ENCODE measurements around the gene HEATR1.

HEATR1 gene, protein sequence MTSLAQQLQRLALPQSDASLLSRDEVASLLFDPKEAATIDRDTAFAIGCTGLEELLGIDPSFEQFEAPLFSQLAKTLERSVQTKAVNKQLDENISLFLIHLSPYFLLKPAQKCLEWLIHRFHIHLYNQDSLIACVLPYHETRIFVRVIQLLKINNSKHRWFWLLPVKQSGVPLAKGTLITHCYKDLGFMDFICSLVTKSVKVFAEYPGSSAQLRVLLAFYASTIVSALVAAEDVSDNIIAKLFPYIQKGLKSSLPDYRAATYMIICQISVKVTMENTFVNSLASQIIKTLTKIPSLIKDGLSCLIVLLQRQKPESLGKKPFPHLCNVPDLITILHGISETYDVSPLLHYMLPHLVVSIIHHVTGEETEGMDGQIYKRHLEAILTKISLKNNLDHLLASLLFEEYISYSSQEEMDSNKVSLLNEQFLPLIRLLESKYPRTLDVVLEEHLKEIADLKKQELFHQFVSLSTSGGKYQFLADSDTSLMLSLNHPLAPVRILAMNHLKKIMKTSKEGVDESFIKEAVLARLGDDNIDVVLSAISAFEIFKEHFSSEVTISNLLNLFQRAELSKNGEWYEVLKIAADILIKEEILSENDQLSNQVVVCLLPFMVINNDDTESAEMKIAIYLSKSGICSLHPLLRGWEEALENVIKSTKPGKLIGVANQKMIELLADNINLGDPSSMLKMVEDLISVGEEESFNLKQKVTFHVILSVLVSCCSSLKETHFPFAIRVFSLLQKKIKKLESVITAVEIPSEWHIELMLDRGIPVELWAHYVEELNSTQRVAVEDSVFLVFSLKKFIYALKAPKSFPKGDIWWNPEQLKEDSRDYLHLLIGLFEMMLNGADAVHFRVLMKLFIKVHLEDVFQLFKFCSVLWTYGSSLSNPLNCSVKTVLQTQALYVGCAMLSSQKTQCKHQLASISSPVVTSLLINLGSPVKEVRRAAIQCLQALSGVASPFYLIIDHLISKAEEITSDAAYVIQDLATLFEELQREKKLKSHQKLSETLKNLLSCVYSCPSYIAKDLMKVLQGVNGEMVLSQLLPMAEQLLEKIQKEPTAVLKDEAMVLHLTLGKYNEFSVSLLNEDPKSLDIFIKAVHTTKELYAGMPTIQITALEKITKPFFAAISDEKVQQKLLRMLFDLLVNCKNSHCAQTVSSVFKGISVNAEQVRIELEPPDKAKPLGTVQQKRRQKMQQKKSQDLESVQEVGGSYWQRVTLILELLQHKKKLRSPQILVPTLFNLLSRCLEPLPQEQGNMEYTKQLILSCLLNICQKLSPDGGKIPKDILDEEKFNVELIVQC (N-terminal part only)

GRCh38 chr1:236603991-236604904 lies at the start of gene HEATR1:
TSS of gene HEATR1 (minus strand) at chr1:236604516. CDS start at chr1:236604095, 421 bp downstream.
- peak within 1 kb of the TSS; percentile 78 for H3K4me3 ChIP-seq (ENCODE audit: low read depth, low read length)
- H3K27me3 ChIP-seq (ENCODE audit: control insufficient read depth, insufficient read depth, low read length) = no peaks in the 10 kb centered on the region
- H3K9ac ChIP-seq (ENCODE audit: low read depth, low read length) = peak within 1 kb of the TSS; percentile 70
- H3K36me3 ChIP-seq (ENCODE audit: control insufficient read depth, insufficient read depth, low read length) = no peaks in the 10 kb centered on the region
- no peaks in the 10 kb centered on the region for H3K9me3 ChIP-seq (ENCODE audit: control insufficient read depth, insufficient read depth, low read length)
- no peaks in the 10 kb centered on the region for H3K4me1 ChIP-seq (ENCODE audit: control insufficient read depth, insufficient read depth, low read length)

DNA sequence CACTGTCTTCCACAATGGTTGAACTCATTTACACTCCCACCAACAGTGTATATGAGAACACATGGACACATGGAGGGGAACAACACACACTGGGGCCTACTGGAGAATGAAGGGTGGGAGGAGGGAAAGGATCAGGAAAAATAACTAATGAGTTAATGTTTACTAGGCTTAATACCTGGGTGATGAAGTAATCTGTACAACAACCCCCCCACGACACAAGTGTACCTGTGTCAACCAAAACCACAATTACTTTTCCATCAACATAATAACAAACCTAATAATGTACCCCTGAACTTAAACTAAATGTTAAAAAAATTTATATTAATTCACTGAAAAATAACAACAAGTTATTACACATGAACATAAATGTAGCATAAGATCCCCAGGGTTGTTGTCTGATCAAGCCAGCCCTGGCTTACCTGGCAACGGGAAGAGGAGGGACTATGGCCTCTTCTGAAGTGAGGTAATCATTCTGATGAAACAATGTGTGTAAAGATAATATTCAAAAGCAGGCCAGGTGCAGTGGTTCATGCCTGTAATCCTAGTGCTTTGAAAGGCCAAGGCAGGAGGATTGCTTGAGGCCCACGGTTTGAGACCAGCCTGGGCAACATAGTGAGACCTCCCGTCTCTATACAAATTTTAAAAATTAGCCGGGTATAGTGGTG lies 40.8 kb upstream of the HEATR1 start:
- no peak overlapping the region for H3K9ac ChIP-seq (ENCODE audit: low read depth, low read length)
- H3K4me3 ChIP-seq (ENCODE audit: low read depth, low read length) = no peak overlapping the region
- H3K27me3 ChIP-seq (ENCODE audit: control insufficient read depth, insufficient read depth, low read length) = no peaks in the 10 kb centered on the region
- H3K9me3 ChIP-seq (ENCODE audit: control insufficient read depth, insufficient read depth, low read length) = no peaks in the 10 kb centered on the region
- H3K36me3 ChIP-seq (ENCODE audit: control insufficient read depth, insufficient read depth, low read length) = no peaks in the 10 kb centered on the region
- no peaks in the 10 kb centered on the region for H3K4me1 ChIP-seq (ENCODE audit: control insufficient read depth, insufficient read depth, low read length)

DNA sequence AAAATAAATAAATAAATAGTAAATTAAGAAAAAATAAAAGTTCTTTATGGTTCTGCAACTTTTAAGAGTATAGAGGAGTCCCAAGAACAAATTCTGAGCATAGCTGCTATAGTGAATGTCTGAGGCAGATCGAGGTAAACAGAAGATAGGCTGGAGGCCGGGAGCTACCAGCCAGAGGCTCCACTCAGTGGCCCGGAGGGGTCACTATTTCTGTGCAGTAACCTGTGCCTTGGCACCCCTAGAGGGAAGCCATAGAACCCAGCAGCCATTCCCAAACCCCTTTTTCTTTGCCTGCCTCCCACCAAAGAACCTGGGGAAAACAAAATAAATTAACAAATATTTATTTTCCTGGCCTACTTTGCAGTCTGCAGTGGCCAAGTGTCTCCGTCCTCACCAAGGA lies 38.4 kb upstream of the HEATR1 start:
- no peak overlapping the region for H3K4me3 ChIP-seq (ENCODE audit: low read depth, low read length)
- no peaks in the 10 kb centered on the region for H3K27me3 ChIP-seq (ENCODE audit: control insufficient read depth, insufficient read depth, low read length)
- no peaks in the 10 kb centered on the region for H3K9me3 ChIP-seq (ENCODE audit: control insufficient read depth, insufficient read depth, low read length)
- no peaks in the 10 kb centered on the region for H3K4me1 ChIP-seq (ENCODE audit: control insufficient read depth, insufficient read depth, low read length)
- H3K9ac ChIP-seq (ENCODE audit: low read depth, low read length) = no peak overlapping the region
- no peaks in the 10 kb centered on the region for H3K36me3 ChIP-seq (ENCODE audit: control insufficient read depth, insufficient read depth, low read length)

GRCh38 chr1:236639686-236640085 lies 35.4 kb upstream of the HEATR1 start:
- no peaks in the 10 kb centered on the region for H3K9me3 ChIP-seq (ENCODE audit: control insufficient read depth, insufficient read depth, low read length)
- no peaks in the 10 kb centered on the region for H3K4me1 ChIP-seq (ENCODE audit: control insufficient read depth, insufficient read depth, low read length)
- H3K36me3 ChIP-seq (ENCODE audit: control insufficient read depth, insufficient read depth, low read length) = no peaks in the 10 kb centered on the region
- H3K27me3 ChIP-seq (ENCODE audit: control insufficient read depth, insufficient read depth, low read length) = no peaks in the 10 kb centered on the region
- H3K9ac ChIP-seq (ENCODE audit: low read depth, low read length) = no peak overlapping the region
- no peak overlapping the region for H3K4me3 ChIP-seq (ENCODE audit: low read depth, low read length)

- Histone ChIP-seq H3K36me3 (ENCODE audit: control insufficient read depth, insufficient read depth, low read length) (no peaks in the 10 kb centered on the region), H3K9ac (ENCODE audit: low read depth, low read length) (no peak overlapping the region)
These were observed 34.6 kb upstream of the HEATR1 start for GRCh38 chr1:236638945-236639344.

DNA sequence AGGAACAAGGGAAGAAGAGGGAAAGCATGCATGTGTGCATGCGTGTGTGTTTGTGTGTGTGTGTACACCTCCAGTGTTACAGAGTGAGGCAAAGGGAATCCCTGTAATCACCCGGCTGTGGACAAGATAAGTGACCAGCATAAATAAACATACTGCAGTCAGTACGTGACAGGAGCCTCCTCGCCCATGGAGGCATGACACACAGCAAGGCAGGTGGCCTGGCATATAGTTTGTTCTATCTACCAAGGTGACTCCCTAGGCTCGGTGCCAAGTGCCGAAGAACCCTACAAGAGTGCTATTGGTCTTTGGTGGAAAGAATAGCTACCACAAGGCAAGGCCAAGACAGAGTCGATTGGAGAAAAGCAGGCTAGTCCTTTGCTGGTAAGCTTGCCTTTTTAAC lies 31.7 kb upstream of the HEATR1 start:
- Histone ChIP-seq H3K4me3 (ENCODE audit: low read depth, low read length) (no peak overlapping the region), H3K9me3 (ENCODE audit: control insufficient read depth, insufficient read depth, low read length) (no peaks in the 10 kb centered on the region), H3K36me3 (ENCODE audit: control insufficient read depth, insufficient read depth, low read length) (no peaks in the 10 kb centered on the region), H3K27me3 (ENCODE audit: control insufficient read depth, insufficient read depth, low read length) (no peaks in the 10 kb centered on the region), H3K9ac (ENCODE audit: low read depth, low read length) (no peak overlapping the region), H3K4me1 (ENCODE audit: control insufficient read depth, insufficient read depth, low read length) (no peaks in the 10 kb centered on the region)

More at GRCh38 chr1:236638945-236639344, 34.6 kb upstream of the HEATR1 start:
- H3K27me3 ChIP-seq (ENCODE audit: control insufficient read depth, insufficient read depth, low read length) = no peaks in the 10 kb centered on the region
- H3K4me3 ChIP-seq (ENCODE audit: low read depth, low read length) = no peak overlapping the region
- H3K9me3 ChIP-seq (ENCODE audit: control insufficient read depth, insufficient read depth, low read length) = no peaks in the 10 kb centered on the region
- no peaks in the 10 kb centered on the region for H3K4me1 ChIP-seq (ENCODE audit: control insufficient read depth, insufficient read depth, low read length)

DNA sequence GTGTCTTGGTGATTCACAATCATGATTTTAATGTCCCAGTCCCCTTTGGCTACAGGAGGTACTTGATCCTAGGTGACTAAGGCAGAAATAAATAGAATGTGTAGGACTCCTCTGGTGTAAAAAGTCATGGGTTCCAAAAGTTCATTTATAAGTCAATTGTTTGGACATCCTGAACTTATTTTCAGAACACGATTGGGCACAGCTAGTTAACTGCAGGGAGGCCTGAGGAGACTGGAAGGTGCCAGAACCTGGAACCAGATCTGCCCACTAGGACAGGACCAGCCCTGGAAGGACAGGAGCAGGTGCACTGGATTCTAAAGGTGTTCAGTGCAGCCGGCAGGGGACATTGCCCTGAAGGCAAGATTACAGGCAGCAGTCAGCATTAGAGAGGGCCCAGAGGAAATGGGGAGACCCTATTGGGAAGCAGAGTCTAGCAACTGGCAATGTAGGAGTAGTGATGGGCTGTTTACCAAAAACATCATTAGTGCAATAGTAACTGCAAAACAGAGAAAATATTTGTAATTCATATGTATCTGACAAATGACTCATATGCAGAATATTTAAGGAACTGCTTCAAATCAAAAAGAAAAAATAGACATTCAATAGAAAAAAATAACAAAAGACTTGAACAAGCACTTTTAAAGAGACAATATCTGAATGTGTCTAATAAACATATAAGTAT lies 23.6 kb upstream of the HEATR1 start:
- Histone ChIP-seq H3K36me3 (ENCODE audit: control insufficient read depth, insufficient read depth, low read length) (no peaks in the 10 kb centered on the region), H3K9me3 (ENCODE audit: control insufficient read depth, insufficient read depth, low read length) (no peaks in the 10 kb centered on the region), H3K4me1 (ENCODE audit: control insufficient read depth, insufficient read depth, low read length) (no peaks in the 10 kb centered on the region), H3K4me3 (ENCODE audit: low read depth, low read length) (no peak overlapping the region), H3K27me3 (ENCODE audit: control insufficient read depth, insufficient read depth, low read length) (no peaks in the 10 kb centered on the region), H3K9ac (ENCODE audit: low read depth, low read length) (no peak overlapping the region)

DNA sequence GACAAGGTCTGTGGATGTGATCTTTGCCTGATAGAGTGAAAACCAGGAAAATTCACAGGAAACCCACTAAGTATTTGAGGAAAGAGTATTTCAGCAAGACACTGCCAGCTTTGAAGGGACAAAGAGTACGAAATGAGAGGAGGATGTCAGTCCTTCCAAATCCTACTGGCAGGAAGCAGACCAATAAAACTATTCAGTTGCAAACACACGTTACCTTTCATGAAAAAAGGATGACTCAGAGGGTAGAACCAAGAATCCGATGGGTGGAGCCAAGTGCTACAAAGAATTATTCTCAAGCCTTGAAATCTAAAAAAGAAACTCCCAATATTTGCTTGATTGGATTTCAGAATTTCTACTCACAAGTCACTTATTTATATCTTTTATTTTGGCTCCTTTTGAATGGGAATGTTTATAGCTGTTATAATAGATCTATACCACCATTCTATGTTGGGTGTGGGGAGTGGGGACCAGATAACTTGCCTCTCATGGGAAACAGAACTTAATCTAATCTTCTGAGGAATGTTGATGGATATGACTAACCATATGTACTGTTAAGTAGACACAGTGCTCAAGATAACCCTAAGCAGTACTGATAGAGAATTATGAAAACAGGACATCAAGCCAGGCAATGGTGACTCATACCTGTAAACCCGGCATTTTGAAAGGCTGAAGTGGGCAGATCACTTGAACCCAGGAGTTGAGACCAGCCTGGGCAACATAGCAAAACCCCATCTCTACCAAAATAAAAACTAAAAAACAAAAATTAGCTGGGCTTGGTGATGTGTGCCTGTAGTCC lies 19.3 kb upstream of the HEATR1 start:
- no peaks in the 10 kb centered on the region for H3K4me1 ChIP-seq (ENCODE audit: control insufficient read depth, insufficient read depth, low read length)
- H3K9ac ChIP-seq (ENCODE audit: low read depth, low read length) = no peak overlapping the region
- H3K4me3 ChIP-seq (ENCODE audit: low read depth, low read length) = no peak overlapping the region
- no peaks in the 10 kb centered on the region for H3K27me3 ChIP-seq (ENCODE audit: control insufficient read depth, insufficient read depth, low read length)
- H3K9me3 ChIP-seq (ENCODE audit: control insufficient read depth, insufficient read depth, low read length) = no peaks in the 10 kb centered on the region
- no peaks in the 10 kb centered on the region for H3K36me3 ChIP-seq (ENCODE audit: control insufficient read depth, insufficient read depth, low read length)

- no peak overlapping the region for H3K9ac ChIP-seq (ENCODE audit: low read depth, low read length)
These were observed 18.1 kb upstream of the HEATR1 start for GRCh38 chr1:236622407-236622806.

More at GRCh38 chr1:236622407-236622806, 18.1 kb upstream of the HEATR1 start:
- Histone ChIP-seq H3K4me3 (ENCODE audit: low read depth, low read length) (no peak overlapping the region), H3K27me3 (ENCODE audit: control insufficient read depth, insufficient read depth, low read length) (no peaks in the 10 kb centered on the region), H3K4me1 (ENCODE audit: control insufficient read depth, insufficient read depth, low read length) (no peaks in the 10 kb centered on the region), H3K9me3 (ENCODE audit: control insufficient read depth, insufficient read depth, low read length) (no peaks in the 10 kb centered on the region), H3K36me3 (ENCODE audit: control insufficient read depth, insufficient read depth, low read length) (no peaks in the 10 kb centered on the region)
